Endothelial cell of umbilical vein (primary cell): ENCODE data around the gene PRR7. TPM values are rescaled to one million over a fixed set of nuclear protein-coding genes. Genes with fewer than 3 reads are reported as not detected.

ENCODE experiments used
- BruUV-seq: library from RNA; stranded (reverse); fragments of 400-500 nt; replicated peaks from 2 replicates; lab custom pipeline; 2021; lab: Mats Ljungman, UMichigan
- CTCF ChIA-PET: fragments of 300-600, 350-600 bp; sonication (Branson Sonifier 250); formaldehyde crosslinking; loops from one replicate; lab custom pipeline; 2021; ENCODE audit warnings: antibody characterized with exemption, inconsistent platforms; lab: Charles Lee
- POLR2A ChIA-PET: fragments of 300-600, 350-600 bp; sonication (Branson Sonifier 250); formaldehyde crosslinking; loops from one replicate; lab custom pipeline; 2021; ENCODE audit warnings: antibody characterized with exemption, inconsistent platforms; lab: Charles Lee
- DNase-seq: peaks from one replicate; pipeline ENCODE4 v3.0.0-alpha.2; 2011; ENCODE audit warnings: low read depth, low spot score
- FAIRE-seq: peaks from 2 replicates; lab custom pipeline; 2011; peaks lifted over from hg19 to GRCh38; lab: Jason Lieb, UNC
- H2AFZ ChIP-seq: 2 replicates; pipeline ENCODE4 v1.6.0; 2012; ENCODE audit warnings: low read depth, low read length, control low read depth, inconsistent platforms
- H3K27ac ChIP-seq: 2 replicates; pipeline ENCODE4 v1.5.1; 2011; ENCODE audit warnings: low read depth, mild to moderate bottlenecking, control low read depth, low read length, moderate library complexity; ENCODE audit not compliant: insufficient read depth
- H3K27me3 ChIP-seq, 2 experiments: 2 replicates each; pipeline versions ENCODE4 v1.6.0 to v1.6.1; 2011; ENCODE audit warnings: low read length in 2 of 2, mixed read lengths in 1 of 2; ENCODE audit not compliant: control insufficient read depth in 2 of 2, insufficient read depth in 2 of 2
- H3K36me3 ChIP-seq, 2 experiments: 2 replicates in 1 of 2; 3 replicates in 1 of 2; pipeline ENCODE4 v1.5.1; 2011; ENCODE audit warnings: low read length in 2 of 2, mild to moderate bottlenecking in 1 of 2, moderate library complexity in 1 of 2; ENCODE audit not compliant: control insufficient read depth in 2 of 2, insufficient read depth in 2 of 2; ENCODE audit errors: extremely low read depth in 1 of 2
- H3K4me1 ChIP-seq: 3 replicates; pipeline ENCODE4 v1.5.1; 2011; ENCODE audit warnings: mild to moderate bottlenecking, low read length; ENCODE audit not compliant: control insufficient read depth, insufficient read depth; ENCODE audit errors: extremely low read depth
- H3K4me2 ChIP-seq: 2 replicates; pipeline ENCODE4 v1.6.1; 2011; ENCODE audit warnings: low read length, control low read depth, mixed read lengths; ENCODE audit not compliant: insufficient read depth
- H3K4me3 ChIP-seq, 3 experiments: fragments of 200-600 bp in 1 of 3; sonication (generic), shearing (Covaris generic) in 1 of 3; replicated peaks in 1 of 3; 2 replicates each; pipeline ENCODE4 v1.5.1; 2011 to 2016; ENCODE audit warnings: control low read depth in 3 of 3, low read length in 3 of 3, mild to moderate bottlenecking in 2 of 3, inconsistent platforms in 1 of 3, low read depth in 1 of 3, moderate library complexity in 1 of 3; ENCODE audit not compliant: insufficient read depth in 1 of 3
- H3K79me2 ChIP-seq: 2 replicates; pipeline ENCODE4 v1.6.0; 2012; ENCODE audit warnings: low read length, inconsistent platforms; ENCODE audit not compliant: control insufficient read depth, insufficient read depth
- H3K9ac ChIP-seq: replicated peaks from 2 replicates; pipeline ENCODE3; 2011; ENCODE audit warnings: low read length, control low read depth; ENCODE audit not compliant: insufficient read depth; ENCODE audit errors: extremely low read depth
- H3K9me1 ChIP-seq: replicated peaks from 3 replicates; pipeline ENCODE4 v1.6.0; 2011; ENCODE audit warnings: mild to moderate bottlenecking, low read length; ENCODE audit not compliant: control insufficient read depth, insufficient read depth; ENCODE audit errors: extremely low read depth
- H3K9me3 ChIP-seq: replicated peaks from 2 replicates; pipeline ENCODE4 v1.5.1; 2012; ENCODE audit warnings: low read length, inconsistent platforms; ENCODE audit not compliant: control insufficient read depth, insufficient read depth
- H4K20me1 ChIP-seq: replicated peaks from 2 replicates; pipeline ENCODE3; 2011; ENCODE audit warnings: mild to moderate bottlenecking, low read length; ENCODE audit not compliant: control insufficient read depth, insufficient read depth; ENCODE audit errors: extremely low read depth
- EZH2 ChIP-seq: IDR thresholded peaks from 2 replicates; pipeline ENCODE4 v1.6.1; 2012; ENCODE audit warnings: borderline replicate concordance, low read depth, mild to moderate bottlenecking, moderate library complexity, low read length, inconsistent platforms; ENCODE audit not compliant: severe bottlenecking
- FOS ChIP-seq: IDR thresholded peaks from 2 replicates; pipeline ENCODE4 v1.6.1; 2011; ENCODE audit warnings: mild to moderate bottlenecking, low read length, moderate library complexity, borderline replicate concordance; ENCODE audit not compliant: insufficient read depth
- GATA2 ChIP-seq: IDR thresholded peaks from 2 replicates; pipeline ENCODE4 v1.7.0; 2011; ENCODE audit warnings: low read depth, mild to moderate bottlenecking, moderate library complexity, mixed read lengths, low read length; ENCODE audit not compliant: insufficient read length, insufficient read depth
- JUN ChIP-seq: IDR thresholded peaks from 2 replicates; pipeline ENCODE4 v1.6.1; 2011; ENCODE audit warnings: borderline replicate concordance, low read depth; ENCODE audit not compliant: insufficient read length, insufficient read depth
- MAX ChIP-seq: IDR thresholded peaks from 2 replicates; pipeline ENCODE4 v1.6.1; 2011; ENCODE audit not compliant: insufficient read depth, insufficient read length
- MYC ChIP-seq: IDR thresholded peaks from one replicate; pipeline ENCODE4 v1.6.1; 2011; ENCODE audit warnings: mild to moderate bottlenecking, low read depth, low read length
- POLR2A ChIP-seq: IDR thresholded peaks from 2 replicates; pipeline ENCODE4 v1.6.1; 2012; ENCODE audit warnings: low read depth, mild to moderate bottlenecking, control low read depth, low read length
- POLR2AphosphoS5 ChIP-seq: IDR thresholded peaks from 2 replicates; pipeline ENCODE4 v1.6.1; 2012; ENCODE audit warnings: low read depth, mild to moderate bottlenecking, control low read depth, low read length, moderate library complexity; ENCODE audit not compliant: insufficient read depth
- dilution Hi-C: fragments of 300-500 bp; cut with MboI; formaldehyde crosslinking; loops from one replicate; pipeline ENCODE4 v1.15.0; 2019; ENCODE audit warnings: low sequenced_read_pairs; ENCODE audit not compliant: extremely low pct_ligation_motif_present
- intact Hi-C: fragments of 100-400 bp; cut with micrococcal nuclease; formaldehyde crosslinking; loops from one replicate; pipeline ENCODE4 v1.10.0; 2022
- polyA plus RNA-seq, 4 experiments: library from polyadenylated mRNA; depleted of rRNA in 3 of 4; stranded (reverse) in 3 of 4; unstranded in 1 of 4; fragments of >200 nt; gene quantifications; 2 replicates each; pipeline versions ENCODE4 v1.2.1 to v1.2.3, GENCODE V29; 2011 to 2012; ENCODE audit warnings: missing spikeins in 1 of 4
- total RNA-seq: library from RNA; stranded (reverse); gene quantifications from 2 replicates; pipeline ENCODE4 v1.2.3, GENCODE V29; 2021
- TF ChIP-seq, protein P1 (sequence below), 2 donors: IDR thresholded peaks; 1 replicate in 1 of 2; 2 replicates in 1 of 2; pipeline ENCODE4 v1.5.1; 2011; ENCODE audit warnings: low read length in 2 of 2, mild to moderate bottlenecking in 2 of 2, moderate library complexity in 2 of 2, control low read depth in 1 of 2, inconsistent platforms in 1 of 2, low read depth in 1 of 2; ENCODE audit not compliant: insufficient read depth in 1 of 2; ENCODE audit errors: extremely low read depth in 1 of 2

The PRR7 gene
- total and polyA plus RNA-seq, 2 donors (not counting 3 experiments of a cell fraction or from before 2014, with no cell fraction given) = 6.5 to 6.6 TPM

- dilution Hi-C loops = no loop called here
- CTCF ChIA-PET = interaction anchor here (0.8 to 2.6 kb wide), 11 partner anchors 12 to 99 kb away, joined by 3 to 14 read pairs (median 5); partner anchors contain the start of gene GRK6
- no peak within 1 kb of the TSS for H3K4me2 ChIP-seq
These were observed 37.4 kb upstream of the PRR7 start, which contains the start of gene F12 for GRCh38 chr5:177409043-177409801. F12 (minus strand) TSS chr5:177409564; CDS start chr5:177409527, 37 bp downstream.

More at GRCh38 chr5:177409043-177409801, 37.4 kb upstream of the PRR7 start, which contains the start of gene F12:
- H3K36me3 ChIP-seq = no peaks in the 10 kb centered on the region
- no peak for FAIRE-seq
- H3K9me1 ChIP-seq = no peaks in the 10 kb centered on the region
- POLR2A ChIA-PET = no interaction called here
- H3K79me2 ChIP-seq = no peaks in the 10 kb centered on the region
- no peaks in the 10 kb centered on the region for H3K9me3 ChIP-seq
- intact Hi-C loops = no loop called here
- H3K9ac ChIP-seq = no peak within 1 kb of the TSS
- no peak for TF ChIP-seq MYC
- no peak for TF ChIP-seq EZH2
- TF ChIP-seq FOS = no peak
- TF ChIP-seq MAX = no peak
- TF ChIP-seq POLR2A = no peak
- TF ChIP-seq JUN = no peak
- TF ChIP-seq POLR2AphosphoS5 = no peak
- TF ChIP-seq GATA2 = no peak
- TF ChIP-seq, protein P1, sequence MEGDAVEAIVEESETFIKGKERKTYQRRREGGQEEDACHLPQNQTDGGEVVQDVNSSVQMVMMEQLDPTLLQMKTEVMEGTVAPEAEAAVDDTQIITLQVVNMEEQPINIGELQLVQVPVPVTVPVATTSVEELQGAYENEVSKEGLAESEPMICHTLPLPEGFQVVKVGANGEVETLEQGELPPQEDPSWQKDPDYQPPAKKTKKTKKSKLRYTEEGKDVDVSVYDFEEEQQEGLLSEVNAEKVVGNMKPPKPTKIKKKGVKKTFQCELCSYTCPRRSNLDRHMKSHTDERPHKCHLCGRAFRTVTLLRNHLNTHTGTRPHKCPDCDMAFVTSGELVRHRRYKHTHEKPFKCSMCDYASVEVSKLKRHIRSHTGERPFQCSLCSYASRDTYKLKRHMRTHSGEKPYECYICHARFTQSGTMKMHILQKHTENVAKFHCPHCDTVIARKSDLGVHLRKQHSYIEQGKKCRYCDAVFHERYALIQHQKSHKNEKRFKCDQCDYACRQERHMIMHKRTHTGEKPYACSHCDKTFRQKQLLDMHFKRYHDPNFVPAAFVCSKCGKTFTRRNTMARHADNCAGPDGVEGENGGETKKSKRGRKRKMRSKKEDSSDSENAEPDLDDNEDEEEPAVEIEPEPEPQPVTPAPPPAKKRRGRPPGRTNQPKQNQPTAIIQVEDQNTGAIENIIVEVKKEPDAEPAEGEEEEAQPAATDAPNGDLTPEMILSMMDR (IDR thresholded peaks at IDR 0.05; ENCODE audit: extremely low read depth in 1 of 2, insufficient read depth in 1 of 2, low read depth in 1 of 2, low read length in 2 of 2) = no peak
- H4K20me1 ChIP-seq = no peaks in the 10 kb centered on the region
- H3K4me3 ChIP-seq = no peak within 1 kb of the TSS
- peaks cover 0 to 6% of the 10 kb centered on the region in 2 experiments for H3K27me3 ChIP-seq
- peaks cover 5% of the 10 kb centered on the region for H3K4me1 ChIP-seq
- no peak within 1 kb of the TSS for H2AFZ ChIP-seq
- BruUV-seq = no TSS peak
- H3K27ac ChIP-seq = no peak within 1 kb of the TSS
- no peak for DNase-seq
